ENCODE measurements around the gene BTBD7.

Gene BTBD7

GRCh38 chr14:93214598-93214997 lies 118.2 kb downstream of the BTBD7 start:
- H3K4me3 ChIP-seq (ENCODE audit: low read depth, low read length) = no peak overlapping the region
- no peak for DNase-seq (ENCODE audit: low read depth)
- TF ChIP-seq CTCF (IDR thresholded peaks at IDR 0.05; ENCODE audit: low read depth, low read length, missing control alignments) = no peak
- in situ Hi-C loops (cut with HindIII; ENCODE audit: low sequenced_read_pairs) = no loop called here

GRCh38 chr14:93212432-93212831 lies 120.4 kb downstream of the BTBD7 start:
- no peak for TF ChIP-seq CTCF (IDR thresholded peaks at IDR 0.05; ENCODE audit: low read depth, low read length, missing control alignments)
- no peak for DNase-seq (ENCODE audit: low read depth)
- H3K4me3 ChIP-seq (ENCODE audit: low read depth, low read length) = no peak overlapping the region
- in situ Hi-C loops (cut with HindIII; ENCODE audit: low sequenced_read_pairs) = no loop called here

GRCh38 chr14:93207468-93208308 lies 125.1 kb downstream of the BTBD7 start:
- in situ Hi-C loops (cut with HindIII; ENCODE audit: low sequenced_read_pairs) = no loop called here
- peak overlapping the region; percentile 95 for H3K4me3 ChIP-seq (ENCODE audit: low read depth, low read length)
- TF ChIP-seq CTCF (IDR thresholded peaks at IDR 0.05; ENCODE audit: low read depth, low read length, missing control alignments) = peak; percentile 45
- DNase-seq (ENCODE audit: low read depth) = no peak

- in situ Hi-C loops (cut with HindIII; ENCODE audit: low sequenced_read_pairs) = no loop called here
- peak; percentile 91 for DNase-seq (ENCODE audit: low read depth)
- peak; percentile 38 for TF ChIP-seq CTCF (IDR thresholded peaks at IDR 0.05; ENCODE audit: low read depth, low read length, missing control alignments)
- H3K4me3 ChIP-seq (ENCODE audit: low read depth, low read length) = peak within 1 kb of the TSS; percentile 95
Observed at GRCh38 chr14:93206793-93207467, 125.9 kb downstream of the BTBD7 start, which contains the start of the genes GON7 and UBR7. GON7 (minus strand) TSS chr14:93207065; CDS start chr14:93207037, 28 bp downstream. UBR7 (plus strand) TSS chr14:93207256; CDS start chr14:93207292, 36 bp downstream.

- DNase-seq (ENCODE audit: low read depth) = no peak
- H3K4me3 ChIP-seq (ENCODE audit: low read depth, low read length) = no peak overlapping the region
- in situ Hi-C loops (cut with HindIII; ENCODE audit: low sequenced_read_pairs) = no loop called here
- TF ChIP-seq CTCF (IDR thresholded peaks at IDR 0.05; ENCODE audit: low read depth, low read length, missing control alignments) = no peak
Observed at GRCh38 chr14:93201155-93201704, 131.6 kb downstream of the BTBD7 start.

GRCh38 chr14:93200553-93200952 lies 132.3 kb downstream of the BTBD7 start:
- DNase-seq (ENCODE audit: low read depth) = no peak
- H3K4me3 ChIP-seq (ENCODE audit: low read depth, low read length) = no peak overlapping the region
- no peak for TF ChIP-seq CTCF (IDR thresholded peaks at IDR 0.05; ENCODE audit: low read depth, low read length, missing control alignments)
- in situ Hi-C loops (cut with HindIII; ENCODE audit: low sequenced_read_pairs) = no loop called here
